H1 (cell line): ENCODE results near the gene NKAIN2.

Source experiments
- CBX5 ChIP-seq: fragments of 300-800, 300-1000 bp; sonication (generic); IDR thresholded peaks from 2 replicates; pipeline ENCODE4 v1.7.1; 2016; ENCODE audit warnings: antibody characterized with exemption, low read length, low read depth
- CEBPB ChIP-seq: IDR thresholded peaks from 2 replicates; pipeline ENCODE4 v1.6.1; 2012; ENCODE audit warnings: low read depth, low read length
- CHD2 ChIP-seq: IDR thresholded peaks from 2 replicates; pipeline ENCODE4 v1.6.1; 2012; ENCODE audit warnings: low read length, improper control_type of control experiment
- EP300 ChIP-seq, 2 experiments: IDR thresholded peaks; 1 replicate in 1 of 2; 2 replicates in 1 of 2; pipeline ENCODE4 v1.6.1; 2011 to 2012; ENCODE audit warnings: low read depth in 2 of 2, low read length in 2 of 2, mild to moderate bottlenecking in 2 of 2, borderline replicate concordance in 1 of 2, inconsistent platforms in 1 of 2, moderate library complexity in 1 of 2
- EZH2 ChIP-seq: fragments of 200-600 bp; sonication (generic); IDR thresholded peaks from 2 replicates; pipeline ENCODE4 v1.7.1; 2012; ENCODE audit warnings: low read depth, mild to moderate bottlenecking, moderate library complexity, low read length, inconsistent platforms; ENCODE audit not compliant: severe bottlenecking
- POLR2A ChIP-seq, 2 experiments: IDR thresholded peaks; 1 replicate in 1 of 2; 2 replicates in 1 of 2; pipeline ENCODE4 v1.6.1; 2011; ENCODE audit warnings: low read depth in 2 of 2, low read length in 2 of 2, mild to moderate bottlenecking in 2 of 2; ENCODE audit errors: control extremely low read depth in 1 of 2
- POLR2AphosphoS5 ChIP-seq: IDR thresholded peaks from 2 replicates; pipeline ENCODE4 v1.6.1; 2011; ENCODE audit warnings: low read depth, low read length
- TAF1 ChIP-seq: IDR thresholded peaks from 2 replicates; pipeline ENCODE4 v1.6.1; 2011; ENCODE audit warnings: mild to moderate bottlenecking, low read depth, low read length
- ZNF274 ChIP-seq: IDR thresholded peaks from 2 replicates; pipeline ENCODE4 v1.7.0; 2012; ENCODE audit warnings: low read length, borderline replicate concordance; ENCODE audit errors: extremely low read depth
- TF ChIP-seq, protein P1 (sequence below), 3 experiments: IDR thresholded peaks; 1 replicate in 2 of 3; 2 replicates in 1 of 3; pipeline versions ENCODE4 v1.5.1 to v1.6.1; 2011; ENCODE audit warnings: low read length in 3 of 3, mild to moderate bottlenecking in 3 of 3, inconsistent platforms in 2 of 3, low read depth in 1 of 3, moderate library complexity in 1 of 3; ENCODE audit not compliant: insufficient read depth in 1 of 3; ENCODE audit errors: control extremely low read depth in 1 of 3

DNA sequence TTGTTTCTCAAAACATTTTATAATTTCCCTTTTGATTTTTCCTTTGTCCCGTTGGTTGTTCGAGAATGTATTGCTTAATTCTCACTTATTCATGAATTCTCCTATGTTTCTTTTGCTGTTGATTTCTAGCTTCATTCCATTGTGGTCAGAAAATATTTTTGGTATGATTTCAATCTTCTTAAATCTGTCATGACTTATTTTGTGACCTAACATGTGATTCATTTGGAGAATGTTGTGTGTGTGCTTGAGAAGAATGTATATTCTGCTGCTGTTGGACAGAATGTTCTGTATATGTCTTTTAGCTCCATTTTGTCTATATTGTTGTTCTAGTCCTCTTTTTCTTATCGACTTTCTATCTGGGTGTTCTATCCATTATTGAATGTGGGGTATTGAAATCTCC, 872.4 kb downstream of the NKAIN2 start:
- TF ChIP-seq EP300 (IDR thresholded peaks at IDR 0.05; ENCODE audit: borderline replicate concordance in 1 of 2, low read depth in 2 of 2, low read length in 2 of 2): no peak
- TF ChIP-seq TAF1: no peak
- TF ChIP-seq, protein P1, sequence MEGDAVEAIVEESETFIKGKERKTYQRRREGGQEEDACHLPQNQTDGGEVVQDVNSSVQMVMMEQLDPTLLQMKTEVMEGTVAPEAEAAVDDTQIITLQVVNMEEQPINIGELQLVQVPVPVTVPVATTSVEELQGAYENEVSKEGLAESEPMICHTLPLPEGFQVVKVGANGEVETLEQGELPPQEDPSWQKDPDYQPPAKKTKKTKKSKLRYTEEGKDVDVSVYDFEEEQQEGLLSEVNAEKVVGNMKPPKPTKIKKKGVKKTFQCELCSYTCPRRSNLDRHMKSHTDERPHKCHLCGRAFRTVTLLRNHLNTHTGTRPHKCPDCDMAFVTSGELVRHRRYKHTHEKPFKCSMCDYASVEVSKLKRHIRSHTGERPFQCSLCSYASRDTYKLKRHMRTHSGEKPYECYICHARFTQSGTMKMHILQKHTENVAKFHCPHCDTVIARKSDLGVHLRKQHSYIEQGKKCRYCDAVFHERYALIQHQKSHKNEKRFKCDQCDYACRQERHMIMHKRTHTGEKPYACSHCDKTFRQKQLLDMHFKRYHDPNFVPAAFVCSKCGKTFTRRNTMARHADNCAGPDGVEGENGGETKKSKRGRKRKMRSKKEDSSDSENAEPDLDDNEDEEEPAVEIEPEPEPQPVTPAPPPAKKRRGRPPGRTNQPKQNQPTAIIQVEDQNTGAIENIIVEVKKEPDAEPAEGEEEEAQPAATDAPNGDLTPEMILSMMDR (IDR thresholded peaks at IDR 0.05; ENCODE audit: control extremely low read depth in 1 of 3, insufficient read depth in 1 of 3, low read depth in 1 of 3, low read length in 3 of 3): no peak
- no peak for TF ChIP-seq CEBPB
- TF ChIP-seq CHD2: no peak
- TF ChIP-seq ZNF274: no peak
- no peak for TF ChIP-seq EZH2
- no peak for TF ChIP-seq POLR2AphosphoS5
- TF ChIP-seq POLR2A (IDR thresholded peaks at IDR 0.05; ENCODE audit: control extremely low read depth in 1 of 2, low read depth in 2 of 2, low read length in 2 of 2): no peak
- no peak for TF ChIP-seq CBX5
